DMS 273 (cell line): ENCODE measurements around the gene XPR1.
"Not testable (repeated sequence)": the region's sequence is repeated elsewhere in the genome, so short reads cannot be mapped to it uniquely, and the experiment has no call there.

Experiments used
- DNase-seq: peaks from one replicate; lab custom pipeline; 2025; ENCODE audit not compliant: unreplicated experiment; lab: John Stamatoyannopoulos, UW

The XPR1 gene

GRCh38 chr1:180642781-180643180, 11.0 kb downstream of the XPR1 start:
- DNase-seq = no peak

- peak; percentile 92 for DNase-seq
Measured at GRCh38 chr1:180643693-180644092, 11.9 kb downstream of the XPR1 start.

GRCh38 chr1:180644526-180645192, 12.8 kb downstream of the XPR1 start:
- no peak for DNase-seq

- DNase-seq = not testable (repeated sequence)
Measured at GRCh38 chr1:180645261-180645660, 13.4 kb downstream of the XPR1 start.

GRCh38 chr1:180646093-180646492, 14.3 kb downstream of the XPR1 start:
- DNase-seq = no peak

- no peak for DNase-seq
Measured at GRCh38 chr1:180646547-180646946, 14.7 kb downstream of the XPR1 start.

- no peak for DNase-seq
Measured at GRCh38 chr1:180652792-180653191, 21.0 kb downstream of the XPR1 start.

GRCh38 chr1:180662709-180663108, 30.9 kb downstream of the XPR1 start:
- no peak for DNase-seq

GRCh38 chr1:180670681-180671080, 38.9 kb downstream of the XPR1 start:
- peak; percentile 6 for DNase-seq

GRCh38 chr1:180672105-180672504, 40.3 kb downstream of the XPR1 start:
- no peak for DNase-seq

GRCh38 chr1:180672505-180672904, 40.7 kb downstream of the XPR1 start:
- no peak for DNase-seq

- DNase-seq = no peak
Measured at GRCh38 chr1:180674603-180675530, 43.0 kb downstream of the XPR1 start.

- DNase-seq = no peak
Measured at GRCh38 chr1:180675586-180675985, 43.8 kb downstream of the XPR1 start.

GRCh38 chr1:180680558-180681144, 48.8 kb downstream of the XPR1 start:
- DNase-seq = peak; percentile 83

- not testable (repeated sequence) for DNase-seq
Measured at GRCh38 chr1:180683117-180683516, 51.3 kb downstream of the XPR1 start.

GRCh38 chr1:180691322-180691913, 59.6 kb downstream of the XPR1 start:
- DNase-seq = peak; percentile 26

GRCh38 chr1:180693564-180694244, 61.9 kb downstream of the XPR1 start:
- no peak for DNase-seq

GRCh38 chr1:180695282-180695681, 63.5 kb downstream of the XPR1 start:
- no peak for DNase-seq

GRCh38 chr1:180696361-180696760, 64.5 kb downstream of the XPR1 start:
- DNase-seq = no peak

GRCh38 chr1:180698580-180698979, 66.8 kb downstream of the XPR1 start:
- DNase-seq = no peak

- not testable (repeated sequence) for DNase-seq
Measured at GRCh38 chr1:180702376-180702775, 70.6 kb downstream of the XPR1 start.
